A549 (cell line): ENCODE measurements around the gene PRKD3. TPM values are rescaled to one million over a fixed set of nuclear protein-coding genes. Genes with fewer than 3 reads are reported as not detected.

Experiments
- ATAC-seq, 2 experiments: fragments of 200-7000 bp in 1 of 2; fragments of >200 bp in 1 of 2; cut with Nextera tagmentation in 1 of 2; cut with Tn5 transposase in 1 of 2; 3 replicates each; pipeline versions ENCODE4 v1.8.0 to v1.9.1; 2018 to 2020; ENCODE audit warnings: mild to moderate bottlenecking in 1 of 2, moderate library complexity in 1 of 2
- CTCF ChIA-PET: fragments of 300-600 bp; sonication (Branson Sonifier 250); formaldehyde crosslinking; extraction: SDS; loops from one replicate; lab custom pipeline; 2021; ENCODE audit warnings: antibody characterized with exemption, inconsistent platforms; lab: Yijun Ruan, JAX
- POLR2A ChIA-PET: fragments of 350-600 bp; formaldehyde crosslinking; extraction: SDS; loops from one replicate; lab custom pipeline; 2021; ENCODE audit warnings: antibody characterized with exemption, inconsistent platforms; lab: Yijun Ruan, JAX
- DNase-seq, 2 experiments: peaks; one replicate each; pipeline versions ENCODE4 v3.0.0 to v3.0.0-alpha.2; 2011 to 2016; ENCODE audit warnings: low read depth in 1 of 2, low spot score in 1 of 2
- FAIRE-seq: peaks from 2 replicates; lab custom pipeline; 2011; peaks lifted over from hg19 to GRCh38; lab: Jason Lieb, UNC
- H3K27ac ChIP-seq, 2 experiments: fragments of >200 bp; sonication (Bioruptor Twin); formaldehyde crosslinking; 3 replicates each; pipeline ENCODE4 v1.5.1; 2016 to 2017
- H3K4me1 ChIP-seq: fragments of >200 bp; sonication (Bioruptor Twin); formaldehyde crosslinking; 3 replicates; pipeline ENCODE4 v1.6.1; 2016
- H3K4me2 ChIP-seq: fragments of >200 bp; sonication (Bioruptor Twin); formaldehyde crosslinking; 3 replicates; pipeline ENCODE4 v1.6.1; 2016
- H3K4me3 ChIP-seq: fragments of >200 bp; sonication (Bioruptor Twin); formaldehyde crosslinking; 3 replicates; pipeline ENCODE4 v1.5.1; 2016
- H3K9me3 ChIP-seq: fragments of >200 bp; sonication (Bioruptor Twin); formaldehyde crosslinking; 3 replicates; pipeline ENCODE4 v1.6.1; 2016
- CEBPB ChIP-seq, 2 experiments: fragments of >200 bp in 1 of 2; sonication (Bioruptor Twin) in 1 of 2; formaldehyde crosslinking in 1 of 2; IDR thresholded peaks; 2 replicates each; pipeline ENCODE4 v1.6.1; 2012 to 2016
- E2F6 ChIP-seq: IDR thresholded peaks from 2 replicates; pipeline ENCODE4 v1.6.1; 2012; ENCODE audit warnings: low read depth, borderline replicate concordance
- FOSL2 ChIP-seq, 2 experiments: fragments of 450-650 bp in 1 of 2; fragments of >200 bp in 1 of 2; sonication (Bioruptor Twin) in 1 of 2; formaldehyde crosslinking; IDR thresholded peaks; 2 replicates each; pipeline versions ENCODE4 v1.5.0 to v1.6.1; 2016 to 2020; ENCODE audit warnings: mild to moderate bottlenecking in 1 of 2, moderate library complexity in 1 of 2
- FOXS1 ChIP-seq: fragments of 250-450 bp; sonication (Bioruptor Pico); IDR thresholded peaks from 2 replicates; pipeline ENCODE4 v1.5.0; 2020; ENCODE audit warnings: mild to moderate bottlenecking, moderate library complexity
- HDAC2 ChIP-seq: fragments of 200-600 bp; sonication (generic); IDR thresholded peaks from 2 replicates; pipeline ENCODE4 v1.6.1; 2016
- HOXB13 ChIP-seq: fragments of 250-450 bp; sonication (Bioruptor Pico); IDR thresholded peaks from 2 replicates; pipeline ENCODE4 v1.5.0; 2020; ENCODE audit warnings: low read depth, mild to moderate bottlenecking, moderate library complexity
- MAZ ChIP-seq: fragments of 150-350 bp; IDR thresholded peaks from 2 replicates; pipeline ENCODE4 v1.6.1; 2014; ENCODE audit warnings: antibody characterized with exemption, low read depth, low read length, borderline replicate concordance
- NR3C1 ChIP-seq: fragments of >200 bp; sonication (Bioruptor Twin); formaldehyde crosslinking; IDR thresholded peaks from 3 replicates; pipeline ENCODE4 v1.6.1; 2017
- PHF8 ChIP-seq: fragments of 200-600 bp; sonication (generic); IDR thresholded peaks from 2 replicates; pipeline ENCODE4 v1.6.1; 2016; ENCODE audit warnings: low read depth, mild to moderate bottlenecking, antibody characterized with exemption, moderate library complexity, borderline replicate concordance
- RAD21 ChIP-seq, 2 experiments: fragments of >200 bp in 1 of 2; sonication (Bioruptor Twin) in 1 of 2; formaldehyde crosslinking in 1 of 2; IDR thresholded peaks in 1 of 2; conservative IDR thresholded peaks in 1 of 2; 2 replicates in 1 of 2; 3 replicates in 1 of 2; pipeline ENCODE4 v1.6.1; 2012 to 2018; ENCODE audit warnings: inconsistent platforms in 1 of 2
- SREBF2 ChIP-seq: fragments of 450-650 bp; IDR thresholded peaks from 2 replicates; pipeline ENCODE4 v1.6.1; 2014; ENCODE audit warnings: mild to moderate bottlenecking, moderate library complexity
- TFCP2L1 ChIP-seq: fragments of 250-450 bp; sonication (Bioruptor Pico); IDR thresholded peaks from 2 replicates; pipeline ENCODE4 v1.5.0; 2021; ENCODE audit warnings: mild to moderate bottlenecking
- ZNF302 ChIP-seq: fragments of 250-450 bp; sonication (Bioruptor Pico); IDR thresholded peaks from 2 replicates; pipeline ENCODE4 v1.9.0; 2021; ENCODE audit warnings: inconsistent platforms, mild to moderate bottlenecking, moderate library complexity
- ZSCAN20 ChIP-seq: fragments of 250-450 bp; sonication (Bioruptor Pico); IDR thresholded peaks from 2 replicates; pipeline ENCODE4 v1.8.0; 2022; ENCODE audit warnings: mild to moderate bottlenecking, moderate library complexity
- WGBS: methylation state at CpG from one replicate; pipeline ENCODE4 v1.1.6; 2017; ENCODE audit errors: missing lambda C conversion rate; 5-methylcytosine and 5-hydroxymethylcytosine counted together
- polyA plus RNA-seq, 4 experiments: library from polyadenylated mRNA; depleted of rRNA in 3 of 4; stranded (reverse); fragments of >200 nt; fragmentation: RNase III in 1 of 4; extraction: RNeasy Plus Mini Kit Qiagen cat#74134 plus additional on column Dnase treatment in 1 of 4; gene quantifications; 2 replicates in 3 of 4; 3 replicates in 1 of 4; pipeline ENCODE4 v1.2.3, GENCODE V29; 2011 to 2017
- TF ChIP-seq, protein P1 (sequence below): fragments of 200-600 bp; sonication (generic); IDR thresholded peaks from 2 replicates; pipeline ENCODE4 v1.6.1; 2016; ENCODE audit warnings: antibody characterized with exemption, mild to moderate bottlenecking, moderate library complexity

PRKD3 gene
- polyA plus RNA-seq, 2 of the 4 experiments (the other 2 are of a cell fraction): 18.2 to 28.9 TPM

DNA sequence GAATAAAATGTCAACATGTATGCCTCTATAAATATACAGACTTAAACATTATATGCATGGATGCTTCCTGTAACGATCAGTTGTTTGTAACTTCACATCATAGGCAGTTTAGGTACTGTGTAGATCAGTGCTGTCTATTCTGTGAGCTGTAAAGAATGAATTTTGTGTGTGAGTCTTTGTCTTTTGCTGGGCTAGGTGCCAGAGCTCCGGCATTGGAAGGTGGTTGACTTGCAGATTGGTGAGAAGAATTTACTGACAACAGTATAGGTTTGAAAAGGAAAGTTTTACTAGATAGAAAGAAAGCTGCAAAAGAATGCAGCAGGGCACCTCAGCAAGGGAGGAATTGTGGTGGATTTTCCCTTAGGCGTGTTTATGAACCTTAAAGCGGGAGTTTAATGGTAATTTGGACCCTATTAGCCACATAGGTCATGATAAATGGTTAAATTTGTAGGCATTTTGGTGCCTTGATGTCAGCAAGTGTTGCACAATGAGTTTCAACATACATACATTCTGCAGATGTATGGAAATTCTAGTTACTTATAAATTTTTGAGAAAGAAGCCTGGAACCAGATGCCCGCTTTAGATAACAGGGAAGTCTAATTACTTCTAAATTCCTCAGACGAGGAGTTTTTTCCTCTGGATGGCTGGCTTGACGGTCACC, 13.1 kb upstream of the PRKD3 start:
- TF ChIP-seq HOXB13 (CRISPR knock-in tag) (no peak), SREBF2 (no peak), PHF8 (no peak)
- 74% methylated on average over 7 of the region's 7 CpGs for WGBS
- no peak overlapping the region for H3K27ac ChIP-seq
- no peak overlapping the region for H3K4me3 ChIP-seq
- H3K4me2 ChIP-seq: no peak overlapping the region
- no peaks in the 10 kb centered on the region for H3K9me3 ChIP-seq
- FAIRE-seq: no peak
- ChIA-PET CTCF (interaction anchor here (0.5 to 2.0 kb wide), 2 partner anchors 41 to 540 kb away, joined by 3 to 6 read pairs; no protein-coding TSS in a partner anchor), POLR2A (no interaction called here)
- DNase-seq: no peak
- no peak for ATAC-seq
- no peaks in the 10 kb centered on the region for H3K4me1 ChIP-seq

DNA sequence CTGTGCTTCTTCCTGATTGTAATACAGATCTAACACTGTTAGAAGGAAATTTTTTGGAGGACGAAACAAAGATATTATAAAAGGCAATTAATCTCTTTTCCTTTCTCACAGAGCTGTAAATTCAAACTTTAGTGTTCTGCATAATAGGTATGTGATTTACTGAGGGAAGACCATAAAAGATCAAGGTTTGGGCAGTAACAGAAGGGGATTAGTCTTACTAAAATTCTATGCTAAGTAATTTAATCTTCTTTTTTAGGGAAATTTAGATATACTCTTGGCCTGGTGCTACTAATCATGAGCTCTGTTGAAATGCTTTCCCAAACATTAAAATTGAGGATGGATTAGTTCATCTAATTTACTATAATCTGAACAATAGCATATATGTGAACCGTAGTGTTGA, 11.0 kb upstream of the PRKD3 start:
- Histone ChIP-seq H3K9me3 (no peaks in the 10 kb centered on the region), H3K4me2 (no peak overlapping the region), H3K27ac (no peak overlapping the region), H3K4me1 (no peaks in the 10 kb centered on the region), H3K4me3 (no peak overlapping the region)
- FAIRE-seq (no peak), ATAC-seq (no peak), DNase-seq (no peak)
- ChIA-PET POLR2A (no interaction called here), CTCF (interaction anchor here (0.8 kb wide), 1 partner anchor 61 kb away, joined by 3 read pairs; no protein-coding TSS in a partner anchor)
- TF ChIP-seq ZNF302 (CRISPR knock-in tag) (no peak), RAD21 (conservative IDR thresholded peaks at IDR 0.05 in 1 of 2, IDR thresholded peaks at IDR 0.05 in 1 of 2) (no peak), TFCP2L1 (CRISPR knock-in tag) (no peak)
- 83% methylated on average over 2 of the region's 2 CpGs for WGBS

GRCh38 chr2:37333256-37333655, 8.6 kb upstream of the PRKD3 start:
- ChIA-PET CTCF (no interaction called here), POLR2A (no interaction called here)
- H3K4me1 ChIP-seq: no peaks in the 10 kb centered on the region
- FAIRE-seq: no peak
- DNase-seq: no peak
- ATAC-seq: no peak
- H3K27ac ChIP-seq: no peak overlapping the region
- WGBS: 37% methylated on average over 2 of the region's 2 CpGs
- H3K9me3 ChIP-seq: no peaks in the 10 kb centered on the region
- TF ChIP-seq NR3C1: no peak
- TF ChIP-seq HDAC2: no peak
- no peak for TF ChIP-seq ZSCAN20 (CRISPR knock-in tag)
- no peak for TF ChIP-seq E2F6
- TF ChIP-seq FOXS1 (CRISPR knock-in tag): no peak
- no peak for TF ChIP-seq FOSL2 (IDR thresholded peaks at IDR 0.05)
- TF ChIP-seq FOSL2 (CRISPR knock-in tag; IDR thresholded peaks at IDR 0.05): no peak
- TF ChIP-seq, protein P1, sequence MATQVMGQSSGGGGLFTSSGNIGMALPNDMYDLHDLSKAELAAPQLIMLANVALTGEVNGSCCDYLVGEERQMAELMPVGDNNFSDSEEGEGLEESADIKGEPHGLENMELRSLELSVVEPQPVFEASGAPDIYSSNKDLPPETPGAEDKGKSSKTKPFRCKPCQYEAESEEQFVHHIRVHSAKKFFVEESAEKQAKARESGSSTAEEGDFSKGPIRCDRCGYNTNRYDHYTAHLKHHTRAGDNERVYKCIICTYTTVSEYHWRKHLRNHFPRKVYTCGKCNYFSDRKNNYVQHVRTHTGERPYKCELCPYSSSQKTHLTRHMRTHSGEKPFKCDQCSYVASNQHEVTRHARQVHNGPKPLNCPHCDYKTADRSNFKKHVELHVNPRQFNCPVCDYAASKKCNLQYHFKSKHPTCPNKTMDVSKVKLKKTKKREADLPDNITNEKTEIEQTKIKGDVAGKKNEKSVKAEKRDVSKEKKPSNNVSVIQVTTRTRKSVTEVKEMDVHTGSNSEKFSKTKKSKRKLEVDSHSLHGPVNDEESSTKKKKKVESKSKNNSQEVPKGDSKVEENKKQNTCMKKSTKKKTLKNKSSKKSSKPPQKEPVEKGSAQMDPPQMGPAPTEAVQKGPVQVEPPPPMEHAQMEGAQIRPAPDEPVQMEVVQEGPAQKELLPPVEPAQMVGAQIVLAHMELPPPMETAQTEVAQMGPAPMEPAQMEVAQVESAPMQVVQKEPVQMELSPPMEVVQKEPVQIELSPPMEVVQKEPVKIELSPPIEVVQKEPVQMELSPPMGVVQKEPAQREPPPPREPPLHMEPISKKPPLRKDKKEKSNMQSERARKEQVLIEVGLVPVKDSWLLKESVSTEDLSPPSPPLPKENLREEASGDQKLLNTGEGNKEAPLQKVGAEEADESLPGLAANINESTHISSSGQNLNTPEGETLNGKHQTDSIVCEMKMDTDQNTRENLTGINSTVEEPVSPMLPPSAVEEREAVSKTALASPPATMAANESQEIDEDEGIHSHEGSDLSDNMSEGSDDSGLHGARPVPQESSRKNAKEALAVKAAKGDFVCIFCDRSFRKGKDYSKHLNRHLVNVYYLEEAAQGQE: no peak
- no peak overlapping the region for H3K4me3 ChIP-seq
- no peak overlapping the region for H3K4me2 ChIP-seq

- CTCF ChIA-PET: no interaction called here
- H3K4me2 ChIP-seq: no peak overlapping the region
- DNase-seq (no peak), ATAC-seq (no peak), FAIRE-seq (no peak)
- WGBS: 86% methylated on average over 3 of the region's 3 CpGs
- no peak overlapping the region for H3K27ac ChIP-seq
- TF ChIP-seq CEBPB (IDR thresholded peaks at IDR 0.05): peak; percentile 85 to 95; a peak in 3 of 4 replicates
- no peak for TF ChIP-seq MAZ
- no peaks in the 10 kb centered on the region for H3K4me1 ChIP-seq
- POLR2A ChIA-PET: no interaction called here
- no peak overlapping the region for H3K4me3 ChIP-seq
- H3K9me3 ChIP-seq: no peaks in the 10 kb centered on the region
Observed at GRCh38 chr2:37332560-37332959, 7.9 kb upstream of the PRKD3 start.
